DND-41 (cell line): ENCODE data around the gene TMEM135.

Source experiments
- ATAC-seq: fragments of 200-7000 bp; cut with Tn5 transposase; 3 replicates; pipeline ENCODE4 v1.9.1; 2021; ENCODE audit warnings: low read depth; ENCODE audit not compliant: insufficient read depth
- DNase-seq: peaks from one replicate; pipeline ENCODE4 v3.0.0-alpha.2; 2020
- H2AFZ ChIP-seq: 2 replicates; pipeline ENCODE4 v1.6.0; 2012; ENCODE audit warnings: low read depth, low read length
- H3K27ac ChIP-seq: 2 replicates; pipeline ENCODE4 v1.5.1; 2012; ENCODE audit warnings: low read length, inconsistent platforms
- H3K27me3 ChIP-seq: fragments of 200-600 bp; sonication (generic); 2 replicates; pipeline ENCODE4 v1.6.0; 2012; ENCODE audit warnings: low read length, mild to moderate bottlenecking, inconsistent platforms; ENCODE audit not compliant: insufficient read depth, poor library complexity
- H3K36me3 ChIP-seq: 2 replicates; pipeline ENCODE4 v1.5.1; 2012; ENCODE audit warnings: low read length, inconsistent platforms; ENCODE audit not compliant: insufficient read depth
- H3K4me1 ChIP-seq: 2 replicates; pipeline ENCODE4 v1.5.1; 2012; ENCODE audit warnings: mild to moderate bottlenecking, low read length; ENCODE audit not compliant: insufficient read depth
- H3K4me2 ChIP-seq: 2 replicates; pipeline ENCODE4 v1.6.0; 2012; ENCODE audit warnings: mild to moderate bottlenecking, moderate library complexity, low read length, inconsistent platforms; ENCODE audit not compliant: insufficient read depth
- H3K4me3 ChIP-seq, 2 experiments: fragments of 200-600 bp in 1 of 2; shearing (Covaris generic) in 1 of 2; 2 replicates each; pipeline ENCODE4 v1.5.1; 2012 to 2016; ENCODE audit warnings: inconsistent platforms in 2 of 2, low read length in 2 of 2, mild to moderate bottlenecking in 2 of 2, low read depth in 1 of 2, moderate library complexity in 1 of 2
- H3K79me2 ChIP-seq: 2 replicates; pipeline ENCODE4 v1.6.0; 2012; ENCODE audit warnings: low read length, inconsistent platforms; ENCODE audit not compliant: insufficient read depth
- H3K9ac ChIP-seq: 2 replicates; pipeline ENCODE4 v1.6.0; 2012; ENCODE audit warnings: low read depth, mild to moderate bottlenecking, inconsistent platforms, low read length, moderate library complexity
- H3K9me3 ChIP-seq: 2 replicates; pipeline ENCODE4 v1.5.1; 2012; ENCODE audit warnings: low read length, moderate library complexity, mild to moderate bottlenecking, inconsistent platforms; ENCODE audit not compliant: insufficient read depth, severe bottlenecking
- H4K20me1 ChIP-seq: 2 replicates; pipeline ENCODE4 v1.6.0; 2012; ENCODE audit warnings: low read length; ENCODE audit not compliant: insufficient read depth
- CTCF ChIP-seq: IDR thresholded peaks from 2 replicates; pipeline ENCODE4 v1.5.1; 2012; ENCODE audit warnings: borderline replicate concordance, low read length, moderate library complexity, mild to moderate bottlenecking; ENCODE audit not compliant: poor library complexity, severe bottlenecking; ENCODE audit errors: extremely low read depth
- EZH2 ChIP-seq: IDR thresholded peaks from 3 replicates; pipeline ENCODE4 v1.6.1; 2012; ENCODE audit warnings: borderline replicate concordance, low read depth, mild to moderate bottlenecking, moderate library complexity, low read length, inconsistent platforms; ENCODE audit not compliant: severe bottlenecking

TMEM135 gene

GRCh38 chr11:87256694-87257340 lies 219.1 kb downstream of the TMEM135 start:
- Histone ChIP-seq H3K9me3 (no peaks in the 10 kb centered on the region), H3K27ac (no peak overlapping the region), H3K4me1 (no peaks in the 10 kb centered on the region), H3K79me2 (no peaks in the 10 kb centered on the region), H2AFZ (no peak overlapping the region), H4K20me1 (no peaks in the 10 kb centered on the region), H3K4me2 (no peak overlapping the region), H3K4me3 (no peak overlapping the region), H3K36me3 (no peaks in the 10 kb centered on the region), H3K27me3 (no peaks in the 10 kb centered on the region), H3K9ac (no peak overlapping the region)
- DNase-seq (no peak), ATAC-seq (no peak)
- no peak for TF ChIP-seq CTCF
- TF ChIP-seq EZH2 = no peak

- Histone ChIP-seq H3K27ac (no peak overlapping the region), H4K20me1 (no peaks in the 10 kb centered on the region), H2AFZ (no peak overlapping the region), H3K9me3 (no peaks in the 10 kb centered on the region), H3K9ac (no peak overlapping the region), H3K36me3 (no peaks in the 10 kb centered on the region), H3K79me2 (no peaks in the 10 kb centered on the region), H3K27me3 (no peaks in the 10 kb centered on the region), H3K4me3 (no peak overlapping the region), H3K4me2 (no peak overlapping the region), H3K4me1 (no peaks in the 10 kb centered on the region)
- DNase-seq (no peak), ATAC-seq (no peak)
- no peak for TF ChIP-seq CTCF
- TF ChIP-seq EZH2 = no peak
These were observed 220.6 kb downstream of the TMEM135 start for GRCh38 chr11:87258171-87258833.

DNA sequence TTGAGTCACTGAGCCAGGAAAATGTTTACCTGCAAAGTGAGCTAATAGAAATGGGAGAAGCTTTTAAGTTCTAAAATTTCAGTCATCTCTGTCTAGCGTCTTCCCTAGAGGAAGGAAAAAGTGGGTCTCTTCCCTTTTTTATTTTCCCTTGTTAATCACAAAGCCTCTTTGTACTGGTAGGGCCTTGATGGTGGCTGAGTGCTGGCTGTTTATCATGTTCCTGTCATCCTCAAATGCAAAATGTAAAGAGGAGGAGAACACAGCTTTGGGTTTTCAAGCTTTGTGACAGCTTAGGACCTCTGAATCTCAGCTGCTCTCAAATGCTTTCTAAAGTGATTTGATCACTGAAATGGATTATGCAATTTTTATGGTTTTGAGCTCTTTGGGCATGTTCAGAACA lies 222.0 kb downstream of the TMEM135 start:
- H2AFZ ChIP-seq = no peak overlapping the region
- H3K9me3 ChIP-seq = no peaks in the 10 kb centered on the region
- H3K27ac ChIP-seq = no peak overlapping the region
- ATAC-seq (no peak), DNase-seq (no peak)
- no peak overlapping the region for H3K9ac ChIP-seq
- H3K36me3 ChIP-seq = no peaks in the 10 kb centered on the region
- no peaks in the 10 kb centered on the region for H3K27me3 ChIP-seq
- no peak overlapping the region for H3K4me2 ChIP-seq
- H4K20me1 ChIP-seq = no peaks in the 10 kb centered on the region
- no peaks in the 10 kb centered on the region for H3K79me2 ChIP-seq
- H3K4me3 ChIP-seq = no peak overlapping the region
- H3K4me1 ChIP-seq = no peaks in the 10 kb centered on the region
- TF ChIP-seq CTCF = no peak
- no peak for TF ChIP-seq EZH2
